Osteoblast (primary cell): Measurements from ENCODE around the gene DYNC2LI1. TPM values are rescaled to one million over a fixed set of nuclear protein-coding genes. Genes with fewer than 3 reads are reported as not detected.

Source experiments
- DNase-seq: peaks from one replicate; pipeline ENCODE4 v3.0.0; 2011; ENCODE audit warnings: low spot score, mixed read lengths; ENCODE audit not compliant: insufficient read length; ENCODE audit errors: missing footprints
- H2AFZ ChIP-seq: 2 replicates; pipeline ENCODE4 v1.6.0; 2011; ENCODE audit warnings: mild to moderate bottlenecking, low read length
- H3K27ac ChIP-seq: 2 replicates; pipeline ENCODE4 v1.5.1; 2011; ENCODE audit warnings: mild to moderate bottlenecking, low read depth, low read length, moderate library complexity
- H3K27me3 ChIP-seq: 2 replicates; pipeline ENCODE4 v1.6.0; 2012; ENCODE audit warnings: mild to moderate bottlenecking, control low read depth, inconsistent platforms, low read length, moderate library complexity; ENCODE audit not compliant: insufficient read depth
- H3K36me3 ChIP-seq: 2 replicates; pipeline ENCODE4 v1.5.1; 2011; ENCODE audit warnings: mild to moderate bottlenecking, low read length, control low read depth, moderate library complexity; ENCODE audit not compliant: insufficient read depth
- H3K4me1 ChIP-seq: 2 replicates; pipeline ENCODE4 v1.5.1; 2011; ENCODE audit warnings: mild to moderate bottlenecking, low read length, control low read depth, moderate library complexity; ENCODE audit not compliant: insufficient read depth
- H3K4me2 ChIP-seq: 2 replicates; pipeline ENCODE4 v1.6.0; 2011; ENCODE audit warnings: mild to moderate bottlenecking, low read length; ENCODE audit not compliant: insufficient read depth
- H3K4me3 ChIP-seq: fragments of 200-600 bp; sonication (generic); 3 replicates; pipeline ENCODE4 v1.5.1; 2012; ENCODE audit warnings: mild to moderate bottlenecking, low read length, inconsistent platforms; ENCODE audit not compliant: insufficient read depth
- H3K79me2 ChIP-seq: 2 replicates; pipeline ENCODE4 v1.6.0; 2012; ENCODE audit warnings: mild to moderate bottlenecking, low read length, control low read depth, inconsistent platforms; ENCODE audit not compliant: insufficient read depth
- H3K9me3 ChIP-seq: 2 replicates; pipeline ENCODE4 v1.5.1; 2011; ENCODE audit warnings: low read depth, low read length, control low read depth
- H4K20me1 ChIP-seq: 2 replicates; pipeline ENCODE4 v1.6.0; 2012; ENCODE audit warnings: mild to moderate bottlenecking, low read length, control low read depth; ENCODE audit not compliant: insufficient read depth
- CTCF ChIP-seq: IDR thresholded peaks from 2 replicates; pipeline ENCODE4 v1.5.1; 2011; ENCODE audit warnings: mild to moderate bottlenecking, low read depth, low read length, moderate library complexity; ENCODE audit errors: extremely low read depth
- total RNA-seq: library from RNA; depleted of rRNA; stranded (reverse); fragments of >200 nt; gene quantifications from 2 replicates; pipeline ENCODE4 v1.2.3, GENCODE V29; 2012

DYNC2LI1 gene
- total RNA-seq, 1 donor, result 26.8 TPM

GRCh38 chr2:43745457-43745856 is 28.4 kb upstream of the DYNC2LI1 start:
- H3K4me3 ChIP-seq, result no peak overlapping the region
- H2AFZ ChIP-seq, result peak overlapping the region; percentile 46
- H3K79me2 ChIP-seq, result no peaks in the 10 kb centered on the region
- H3K4me2 ChIP-seq, result peak overlapping the region; percentile 21
- H3K27me3 ChIP-seq, result no peaks in the 10 kb centered on the region
- H3K9me3 ChIP-seq, result no peaks in the 10 kb centered on the region
- DNase-seq, result no peak
- H3K4me1 ChIP-seq, result peaks cover 7% of the 10 kb centered on the region
- peak overlapping the region; percentile 55 for H3K27ac ChIP-seq
- TF ChIP-seq CTCF, result no peak
- no peaks in the 10 kb centered on the region for H3K36me3 ChIP-seq
- no peaks in the 10 kb centered on the region for H4K20me1 ChIP-seq

GRCh38 chr2:43748333-43748732 is 25.5 kb upstream of the DYNC2LI1 start:
- Histone ChIP-seq H4K20me1 (no peaks in the 10 kb centered on the region), H2AFZ (no peak overlapping the region), H3K4me3 (no peak overlapping the region), H3K9me3 (no peaks in the 10 kb centered on the region), H3K27me3 (no peaks in the 10 kb centered on the region), H3K4me2 (no peak overlapping the region), H3K4me1 (peaks cover 9% of the 10 kb centered on the region), H3K27ac (no peak overlapping the region), H3K79me2 (no peaks in the 10 kb centered on the region), H3K36me3 (no peaks in the 10 kb centered on the region)
- DNase-seq, result no peak
- no peak for TF ChIP-seq CTCF

- Histone ChIP-seq H3K9me3 (no peaks in the 10 kb centered on the region), H2AFZ (no peak overlapping the region), H3K4me2 (no peak overlapping the region), H4K20me1 (no peaks in the 10 kb centered on the region), H3K27ac (no peak overlapping the region), H3K4me3 (no peak overlapping the region), H3K79me2 (no peaks in the 10 kb centered on the region), H3K4me1 (peaks cover 13% of the 10 kb centered on the region), H3K27me3 (no peaks in the 10 kb centered on the region), H3K36me3 (no peaks in the 10 kb centered on the region)
- DNase-seq, result no peak
- no peak for TF ChIP-seq CTCF
Observed at GRCh38 chr2:43749583-43749982, 24.3 kb upstream of the DYNC2LI1 start.

- Histone ChIP-seq H3K36me3 (no peaks in the 10 kb centered on the region), H3K27ac (no peak overlapping the region), H2AFZ (no peak overlapping the region), H3K4me3 (no peak overlapping the region), H3K9me3 (no peaks in the 10 kb centered on the region), H4K20me1 (no peaks in the 10 kb centered on the region), H3K27me3 (no peaks in the 10 kb centered on the region), H3K4me2 (no peak overlapping the region), H3K79me2 (no peaks in the 10 kb centered on the region), H3K4me1 (peaks cover 6% of the 10 kb centered on the region)
- no peak for TF ChIP-seq CTCF
- no peak for DNase-seq
Observed at GRCh38 chr2:43751476-43751990, 22.3 kb upstream of the DYNC2LI1 start.
